ENCODE results near the gene CHCHD6.

GRCh38 chr3:126982126-126982470 is 278.1 kb downstream of the CHCHD6 start:
- TF ChIP-seq CTCF (IDR thresholded peaks at IDR 0.05; ENCODE audit: insufficient read depth, low read length, poor library complexity, severe bottlenecking) (no peak), EZH2phosphoT487 (conservative IDR thresholded peaks at IDR 0.05; ENCODE audit: low read length) (no peak)
